PFSK-1 (cell line): Measurements from ENCODE around the gene PLPP6.

Source experiments
- FOXP2 ChIP-seq: optimal IDR thresholded peaks from 2 replicates; pipeline ENCODE3; 2011; ENCODE audit warnings: borderline replicate concordance, control low read depth, inconsistent platforms; ENCODE audit not compliant: insufficient read depth; ENCODE audit errors: extremely low read length, extremely low read depth
- POLR2AphosphoS5 ChIP-seq: IDR thresholded peaks from 2 replicates; pipeline ENCODE4 v1.6.1; 2012; ENCODE audit warnings: low read depth, mild to moderate bottlenecking, control low read depth, low read length, moderate library complexity
- SIN3A ChIP-seq: IDR thresholded peaks from 2 replicates; pipeline ENCODE4 v1.6.1; 2012; ENCODE audit warnings: mild to moderate bottlenecking, low read length, moderate library complexity, borderline replicate concordance; ENCODE audit not compliant: insufficient read depth
- TAF1 ChIP-seq: IDR thresholded peaks from 2 replicates; pipeline ENCODE4 v1.6.1; 2012; ENCODE audit warnings: low read length, control low read depth, borderline replicate concordance; ENCODE audit not compliant: insufficient read depth
- TF ChIP-seq, protein P1 (sequence below), 2 experiments: IDR thresholded peaks; 2 replicates each; pipeline versions ENCODE4 v1.6.1 to v1.8.0; 2011 to 2012; ENCODE audit warnings: low read depth in 2 of 2, low read length in 2 of 2, control low read depth in 1 of 2, inconsistent platforms in 1 of 2, mild to moderate bottlenecking in 1 of 2, moderate library complexity in 1 of 2; ENCODE audit not compliant: insufficient read depth in 1 of 2

Gene PLPP6

GRCh38 chr9:4665357-4665756, 3.3 kb downstream of the PLPP6 start:
- TF ChIP-seq POLR2AphosphoS5, result no peak
- no peak for TF ChIP-seq TAF1
- no peak for TF ChIP-seq FOXP2
- no peak for TF ChIP-seq SIN3A
- TF ChIP-seq, protein P1, sequence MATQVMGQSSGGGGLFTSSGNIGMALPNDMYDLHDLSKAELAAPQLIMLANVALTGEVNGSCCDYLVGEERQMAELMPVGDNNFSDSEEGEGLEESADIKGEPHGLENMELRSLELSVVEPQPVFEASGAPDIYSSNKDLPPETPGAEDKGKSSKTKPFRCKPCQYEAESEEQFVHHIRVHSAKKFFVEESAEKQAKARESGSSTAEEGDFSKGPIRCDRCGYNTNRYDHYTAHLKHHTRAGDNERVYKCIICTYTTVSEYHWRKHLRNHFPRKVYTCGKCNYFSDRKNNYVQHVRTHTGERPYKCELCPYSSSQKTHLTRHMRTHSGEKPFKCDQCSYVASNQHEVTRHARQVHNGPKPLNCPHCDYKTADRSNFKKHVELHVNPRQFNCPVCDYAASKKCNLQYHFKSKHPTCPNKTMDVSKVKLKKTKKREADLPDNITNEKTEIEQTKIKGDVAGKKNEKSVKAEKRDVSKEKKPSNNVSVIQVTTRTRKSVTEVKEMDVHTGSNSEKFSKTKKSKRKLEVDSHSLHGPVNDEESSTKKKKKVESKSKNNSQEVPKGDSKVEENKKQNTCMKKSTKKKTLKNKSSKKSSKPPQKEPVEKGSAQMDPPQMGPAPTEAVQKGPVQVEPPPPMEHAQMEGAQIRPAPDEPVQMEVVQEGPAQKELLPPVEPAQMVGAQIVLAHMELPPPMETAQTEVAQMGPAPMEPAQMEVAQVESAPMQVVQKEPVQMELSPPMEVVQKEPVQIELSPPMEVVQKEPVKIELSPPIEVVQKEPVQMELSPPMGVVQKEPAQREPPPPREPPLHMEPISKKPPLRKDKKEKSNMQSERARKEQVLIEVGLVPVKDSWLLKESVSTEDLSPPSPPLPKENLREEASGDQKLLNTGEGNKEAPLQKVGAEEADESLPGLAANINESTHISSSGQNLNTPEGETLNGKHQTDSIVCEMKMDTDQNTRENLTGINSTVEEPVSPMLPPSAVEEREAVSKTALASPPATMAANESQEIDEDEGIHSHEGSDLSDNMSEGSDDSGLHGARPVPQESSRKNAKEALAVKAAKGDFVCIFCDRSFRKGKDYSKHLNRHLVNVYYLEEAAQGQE (IDR thresholded peaks at IDR 0.05; ENCODE audit: insufficient read depth in 1 of 2, low read depth in 2 of 2, low read length in 2 of 2), result no peak

GRCh38 chr9:4666042-4666699, 4.1 kb downstream of the PLPP6 start, which contains the start of gene SPATA6L:
TSS of gene SPATA6L (minus strand) at chr9:4666480. CDS start at chr9:4666250, 230 bp downstream.
- TF ChIP-seq, protein P1 (IDR thresholded peaks at IDR 0.05; ENCODE audit: insufficient read depth in 1 of 2, low read depth in 2 of 2, low read length in 2 of 2), result no peak
- TF ChIP-seq TAF1 (no peak), FOXP2 (no peak), POLR2AphosphoS5 (no peak), SIN3A (no peak)

DNA sequence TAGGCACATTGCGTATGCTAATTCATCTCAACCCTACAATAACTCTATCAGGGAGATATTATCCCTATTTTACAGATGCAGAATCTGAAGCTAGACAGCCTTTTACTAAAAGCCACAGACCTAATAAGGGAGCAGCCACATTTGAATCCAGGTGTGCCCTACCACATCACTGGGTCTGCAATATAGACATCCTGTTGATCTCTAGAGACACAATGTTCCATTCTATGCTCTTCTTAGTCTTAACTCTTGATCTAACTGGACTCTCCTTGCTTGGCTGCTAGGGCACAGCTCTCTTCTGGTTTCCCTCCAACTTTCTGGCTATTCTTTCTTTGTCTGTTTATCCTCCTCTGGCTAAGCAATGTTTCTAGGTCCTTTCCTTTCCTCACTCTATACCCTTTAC, 5.6 kb downstream of the PLPP6 start:
- TF ChIP-seq TAF1 (no peak), POLR2AphosphoS5 (no peak), SIN3A (no peak), FOXP2 (no peak)
- TF ChIP-seq, protein P1 (IDR thresholded peaks at IDR 0.05; ENCODE audit: insufficient read depth in 1 of 2, low read depth in 2 of 2, low read length in 2 of 2), result no peak

GRCh38 chr9:4668604-4669003, 6.5 kb downstream of the PLPP6 start:
- TF ChIP-seq TAF1, result no peak
- TF ChIP-seq, protein P1 (IDR thresholded peaks at IDR 0.05; ENCODE audit: insufficient read depth in 1 of 2, low read depth in 2 of 2, low read length in 2 of 2), result no peak
- no peak for TF ChIP-seq FOXP2
- no peak for TF ChIP-seq SIN3A
- TF ChIP-seq POLR2AphosphoS5, result no peak
